Activated T-cell treated with anti-CD3 and anti-CD28 coated beads, Interleukin-2, amount 50 U/mL, for 48 hours (primary cell): ENCODE results near the gene HOXB2.

Experiments used
- DNase-seq, 2 experiments: peaks; one replicate each; pipeline ENCODE4 v3.0.0-alpha.2; 2020

HOXB2 gene

DNA sequence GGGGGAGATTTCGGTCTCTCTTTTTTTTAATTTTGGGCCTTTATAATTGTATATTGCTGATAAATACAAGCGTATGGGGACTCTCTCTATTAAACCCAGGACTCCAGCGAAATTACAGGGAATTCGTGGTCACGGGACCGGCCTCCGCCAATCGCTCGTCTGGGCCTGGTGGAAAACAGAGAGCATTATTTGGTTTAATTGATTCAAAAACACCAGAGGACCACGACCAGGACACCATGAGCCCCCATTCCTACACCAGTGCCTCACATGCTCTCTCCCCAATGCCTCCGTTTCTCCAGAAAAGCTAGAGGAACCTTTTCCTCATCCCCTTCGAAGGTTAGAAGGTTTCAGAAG lies at the start of gene HOXB2:
Gene HOXB2 (minus strand): TSS at position 88 of the 354 bp plus-strand sequence. CDS start 198 bp downstream, outside the sequence.
- no peak for DNase-seq

GRCh38 chr17:48593840-48594537 lies 49.1 kb upstream of the HOXB2 start:
- DNase-seq = peak; percentile 87 to 92

DNA sequence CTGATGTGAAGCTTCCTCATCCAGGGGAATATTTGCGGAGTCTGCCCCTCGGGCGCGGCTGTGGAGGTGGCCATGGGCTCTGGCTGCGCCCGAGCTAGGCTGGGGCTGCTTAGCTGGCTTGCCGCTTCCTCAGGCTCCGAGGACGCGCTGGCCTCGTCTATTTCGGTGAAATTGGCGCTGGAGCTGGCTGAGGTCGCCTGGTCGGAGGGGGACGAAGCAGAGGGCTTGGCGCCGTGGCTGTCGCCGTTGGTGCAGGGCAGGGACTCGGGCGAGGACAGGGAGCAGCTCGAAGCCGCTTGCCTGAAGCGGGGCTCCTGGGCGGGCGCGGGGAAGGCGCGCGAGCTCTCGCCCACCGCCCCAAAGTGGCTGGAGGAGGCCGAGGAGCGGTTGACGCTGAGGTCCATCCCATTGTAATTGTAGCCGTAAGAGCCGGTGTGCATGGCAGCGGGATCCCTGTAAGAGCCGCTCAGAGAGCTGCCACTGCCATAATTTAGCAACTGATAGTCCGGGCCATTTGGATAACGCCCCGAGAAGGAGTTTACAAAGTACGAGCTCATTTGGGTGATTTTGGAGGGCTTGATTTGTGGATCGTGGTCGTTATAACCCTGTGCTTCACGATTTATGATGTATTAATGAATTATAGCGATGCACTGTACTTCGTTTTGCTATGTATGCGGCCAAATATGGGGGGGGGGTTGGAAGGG lies 48.4 kb upstream of the HOXB2 start, which contains the start of gene HOXB5:
Gene HOXB5 (minus strand): TSS at position 654 of the 704 bp plus-strand sequence. CDS start 97 bp downstream, at position 557.
- peak in 1 of 2 experiments; percentile 59 for DNase-seq

- DNase-seq = no peak
These were observed 47.7 kb upstream of the HOXB2 start for GRCh38 chr17:48592577-48592976.

DNA sequence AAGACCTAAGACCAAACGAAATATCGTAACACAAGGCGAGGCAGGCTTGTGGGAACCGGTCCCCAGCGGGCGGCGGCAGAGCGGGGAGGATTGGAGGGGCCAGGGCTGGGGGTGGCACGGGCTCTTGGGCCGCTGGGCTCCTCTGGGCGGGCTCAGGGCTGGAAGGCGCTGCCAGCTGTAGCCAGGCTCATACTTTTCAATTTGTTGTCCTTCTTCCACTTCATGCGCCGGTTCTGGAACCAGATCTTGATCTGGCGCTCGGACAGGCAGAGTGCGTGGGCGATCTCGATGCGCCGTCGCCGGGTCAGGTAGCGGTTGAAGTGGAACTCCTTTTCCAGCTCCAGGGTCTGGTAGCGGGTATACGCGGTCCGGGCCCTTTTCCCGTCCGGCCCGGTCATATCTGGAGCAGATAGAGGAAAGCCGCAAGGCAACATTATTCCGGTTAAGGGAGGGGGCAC lies 47.2 kb upstream of the HOXB2 start:
- DNase-seq = no peak

DNA sequence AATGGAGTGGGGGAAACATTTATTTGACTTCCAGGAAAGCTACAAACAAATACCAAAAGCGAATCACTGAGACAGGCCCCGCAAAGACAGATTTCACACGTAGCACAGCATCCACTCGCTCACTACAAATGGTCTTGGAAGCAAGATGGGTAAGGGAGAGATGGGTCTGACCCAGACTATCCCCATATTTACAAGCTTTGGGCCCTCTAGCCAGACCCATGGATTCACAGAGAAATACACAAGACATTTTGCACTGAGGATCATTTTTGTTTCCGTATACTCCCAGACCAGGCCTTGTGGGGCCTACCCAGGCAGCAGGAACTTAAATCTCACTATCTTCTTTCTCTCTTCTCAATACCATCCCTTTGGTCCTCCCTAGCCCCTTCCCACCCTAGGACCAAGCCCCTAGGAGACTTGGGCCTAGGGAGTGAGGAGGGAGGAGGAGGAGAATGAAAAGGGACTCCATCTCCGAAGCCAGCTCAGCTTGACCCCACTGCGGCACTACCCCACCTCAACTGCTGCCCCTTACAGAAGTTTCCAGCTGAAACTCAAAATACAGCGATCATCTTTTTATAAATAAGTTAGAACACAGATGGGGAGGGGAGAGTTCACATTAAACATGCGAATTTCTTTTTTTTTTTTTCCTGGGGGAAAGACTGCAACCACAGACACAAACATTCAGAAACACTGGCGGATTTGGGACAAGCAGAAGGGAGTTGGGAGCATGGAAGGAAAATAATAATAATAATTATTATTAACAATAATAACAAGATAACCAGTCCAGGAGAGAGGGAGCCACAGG lies 46.5 kb upstream of the HOXB2 start:
- no peak for DNase-seq

- no peak for DNase-seq
These were observed 45.8 kb upstream of the HOXB2 start for GRCh38 chr17:48590607-48591161.

- DNase-seq = no peak
These were observed 45.1 kb upstream of the HOXB2 start, which contains the start of gene HOXB3 for GRCh38 chr17:48589831-48590606. TSS of gene HOXB3 (minus strand) at chr17:48590241. CDS start at chr17:48552474, 37,767 bp downstream.

GRCh38 chr17:48589060-48589830 lies 44.3 kb upstream of the HOXB2 start:
- DNase-seq = no peak

DNA sequence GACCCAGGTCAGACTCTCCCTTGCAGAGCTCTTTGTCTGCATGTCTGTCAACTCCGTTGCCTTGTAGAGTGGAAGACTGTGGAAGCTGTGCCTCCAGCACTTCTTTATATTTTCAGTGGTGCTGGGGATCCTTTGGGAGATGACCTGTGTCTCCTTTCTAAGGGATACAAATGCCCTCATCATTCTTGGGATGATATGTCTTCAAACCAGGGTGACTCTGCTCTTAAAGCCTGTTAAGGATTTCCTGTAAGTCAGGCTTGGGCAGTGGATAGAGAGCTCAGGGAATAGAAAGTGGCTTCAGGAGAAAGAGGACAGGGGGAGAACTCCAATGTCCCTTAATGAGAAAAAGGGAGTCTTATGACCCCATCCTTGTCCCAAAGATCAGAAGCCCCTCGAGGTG lies 43.6 kb upstream of the HOXB2 start:
- DNase-seq = no peak

GRCh38 chr17:48588074-48588415 lies 43.1 kb upstream of the HOXB2 start:
- no peak for DNase-seq

GRCh38 chr17:48587276-48588073 lies 42.6 kb upstream of the HOXB2 start:
- no peak for DNase-seq

DNA sequence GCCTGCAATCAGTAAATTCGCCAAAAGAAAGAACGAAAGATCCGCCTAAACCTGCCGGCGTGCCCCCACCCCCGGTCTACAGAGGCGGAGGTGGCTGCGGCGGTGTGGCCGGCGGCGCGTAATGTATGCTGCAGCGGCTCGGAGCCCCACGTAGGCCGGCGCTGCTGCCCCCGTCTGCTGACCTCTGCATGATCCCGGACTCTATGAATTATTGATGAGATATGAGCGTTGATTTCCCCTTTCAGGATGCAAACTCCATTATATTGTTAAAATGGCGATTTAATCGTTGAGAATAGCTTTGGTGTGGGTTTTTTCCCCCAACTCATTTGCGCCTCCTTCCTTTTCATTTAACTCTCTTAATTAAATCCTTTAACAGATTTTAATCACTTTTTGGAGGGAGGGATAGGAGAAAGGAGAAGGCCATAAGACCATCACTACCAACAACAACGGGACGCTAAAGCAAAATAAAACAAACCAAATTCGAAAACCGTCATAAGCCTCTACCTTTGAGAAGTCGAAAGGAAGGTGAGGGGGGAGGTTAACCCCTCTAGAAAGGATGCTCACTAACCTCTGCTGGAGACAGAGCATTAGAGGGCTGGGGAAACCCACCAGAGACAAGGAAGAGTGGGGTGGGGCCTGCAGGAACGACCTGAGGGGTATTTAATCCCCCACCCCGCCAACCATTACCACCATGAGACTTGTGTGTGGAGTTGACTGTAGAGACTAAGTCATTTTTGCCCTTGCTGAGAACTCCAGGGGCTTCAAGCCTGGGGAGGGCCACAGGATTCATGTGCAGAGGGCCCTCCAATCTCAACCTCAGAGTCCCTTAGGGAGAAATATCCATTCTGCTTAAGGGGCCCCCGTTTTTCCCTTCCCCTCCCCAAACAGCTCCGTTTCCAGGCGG lies 41.7 kb upstream of the HOXB2 start:
- peak in 1 of 2 experiments; percentile 58 for DNase-seq

DNA sequence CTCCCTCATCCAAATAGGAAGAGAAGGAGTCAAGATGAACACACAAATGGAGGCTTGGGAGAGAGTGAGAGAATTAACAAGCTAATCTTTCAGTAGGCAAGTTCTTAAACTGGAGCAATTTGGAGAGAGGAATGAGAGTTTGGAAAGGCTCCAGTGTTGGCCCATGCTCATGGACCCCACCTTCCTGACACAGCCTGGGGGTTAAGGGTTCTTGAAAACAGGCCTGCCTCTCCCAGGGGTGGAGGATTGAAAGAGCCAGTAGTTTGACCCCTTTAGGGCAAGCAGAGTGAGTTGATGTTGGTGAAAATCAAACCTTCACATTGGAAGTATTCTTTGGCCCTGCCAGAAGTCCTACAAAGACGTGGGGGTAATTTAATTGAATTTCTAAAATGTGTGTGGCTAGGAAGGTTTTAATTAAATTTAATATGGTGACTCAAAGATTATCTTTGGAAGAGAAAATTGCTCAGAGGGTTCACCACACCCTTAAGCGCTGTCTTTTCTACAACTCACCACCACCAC lies 39.4 kb upstream of the HOXB2 start:
- no peak for DNase-seq

GRCh38 chr17:48583708-48584222 lies 38.9 kb upstream of the HOXB2 start:
- DNase-seq = no peak

DNA sequence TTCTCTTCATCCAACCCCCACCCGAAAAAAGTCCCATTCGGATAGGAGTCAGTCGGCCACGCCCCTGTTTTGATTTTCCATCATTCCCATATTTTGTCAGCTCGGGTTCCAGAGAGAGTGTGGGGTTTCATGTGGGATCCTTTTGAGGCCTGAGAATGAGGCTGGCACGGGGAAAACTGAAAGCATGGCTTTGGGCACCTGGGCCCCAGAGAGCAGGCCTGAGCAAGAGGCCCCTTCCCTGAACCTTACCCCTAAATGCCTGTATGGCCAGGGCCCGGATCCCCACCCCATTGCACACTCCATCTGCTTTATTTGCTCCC lies 37.8 kb upstream of the HOXB2 start:
- no peak for DNase-seq

- DNase-seq = no peak
These were observed 35.0 kb upstream of the HOXB2 start for GRCh38 chr17:48579760-48580554.

GRCh38 chr17:48579471-48579759 lies 34.5 kb upstream of the HOXB2 start:
- no peak for DNase-seq
